Mucosa of stomach (tissue), 1 donor: ENCODE data around the gene KCNQ1OT1.

Experiments
- H3K27me3 ChIP-seq: one replicate; pipeline ENCODE4 v1.7.0; 2013; ENCODE audit warnings: mild to moderate bottlenecking, low read length; ENCODE audit not compliant: control insufficient read depth, insufficient read depth
- H3K36me3 ChIP-seq: one replicate; pipeline ENCODE4 v1.7.0; 2013; ENCODE audit warnings: low read length; ENCODE audit not compliant: control insufficient read depth, insufficient read depth
- H3K4me1 ChIP-seq: one replicate; pipeline ENCODE4 v1.7.0; 2013; ENCODE audit warnings: mild to moderate bottlenecking, low read length; ENCODE audit not compliant: control insufficient read depth, insufficient read depth
- H3K4me3 ChIP-seq: one replicate; pipeline ENCODE4 v1.7.0; 2013; ENCODE audit warnings: low read length
- H3K9ac ChIP-seq: one replicate; pipeline ENCODE4 v1.7.0; 2013; ENCODE audit warnings: mild to moderate bottlenecking, low read length, moderate library complexity
- H3K9me3 ChIP-seq: one replicate; pipeline ENCODE4 v1.7.0; 2013; ENCODE audit warnings: mild to moderate bottlenecking, low read length, moderate library complexity; ENCODE audit not compliant: control insufficient read depth
- donor health status: Pancreatic carcinoma.

KCNQ1OT1 gene

GRCh38 chr11:2685566-2686359 is 14.0 kb downstream of the KCNQ1OT1 start:
- Histone ChIP-seq H3K36me3 (no peaks in the 10 kb centered on the region), H3K9ac (no peak overlapping the region), H3K9me3 (no peaks in the 10 kb centered on the region), H3K4me1 (peaks cover 26% of the 10 kb centered on the region), H3K4me3 (no peak overlapping the region), H3K27me3 (no peaks in the 10 kb centered on the region)

- Histone ChIP-seq H3K9me3 (no peaks in the 10 kb centered on the region), H3K4me3 (no peak overlapping the region), H3K27me3 (no peaks in the 10 kb centered on the region), H3K4me1 (peaks cover 19% of the 10 kb centered on the region), H3K36me3 (no peaks in the 10 kb centered on the region), H3K9ac (no peak overlapping the region)
Observed at GRCh38 chr11:2685051-2685450, 14.7 kb downstream of the KCNQ1OT1 start.

GRCh38 chr11:2684581-2684980 is 15.2 kb downstream of the KCNQ1OT1 start:
- H3K9ac ChIP-seq = no peak overlapping the region
- H3K4me3 ChIP-seq = no peak overlapping the region
- H3K27me3 ChIP-seq = no peaks in the 10 kb centered on the region
- H3K36me3 ChIP-seq = no peaks in the 10 kb centered on the region
- no peaks in the 10 kb centered on the region for H3K9me3 ChIP-seq
- peaks cover 17% of the 10 kb centered on the region for H3K4me1 ChIP-seq

- H3K4me1 ChIP-seq = peaks cover 17% of the 10 kb centered on the region
- no peaks in the 10 kb centered on the region for H3K9me3 ChIP-seq
- H3K4me3 ChIP-seq = no peak overlapping the region
- H3K36me3 ChIP-seq = no peaks in the 10 kb centered on the region
- no peaks in the 10 kb centered on the region for H3K27me3 ChIP-seq
- H3K9ac ChIP-seq = no peak overlapping the region
Observed at GRCh38 chr11:2683806-2684205, 16.0 kb downstream of the KCNQ1OT1 start.

GRCh38 chr11:2681408-2682145 is 18.2 kb downstream of the KCNQ1OT1 start:
- H3K27me3 ChIP-seq = no peaks in the 10 kb centered on the region
- no peak overlapping the region for H3K9ac ChIP-seq
- no peaks in the 10 kb centered on the region for H3K9me3 ChIP-seq
- H3K4me1 ChIP-seq = peaks cover 8% of the 10 kb centered on the region
- no peaks in the 10 kb centered on the region for H3K36me3 ChIP-seq
- no peak overlapping the region for H3K4me3 ChIP-seq

- no peaks in the 10 kb centered on the region for H3K27me3 ChIP-seq
- no peaks in the 10 kb centered on the region for H3K36me3 ChIP-seq
- no peak overlapping the region for H3K4me3 ChIP-seq
- H3K9ac ChIP-seq = no peak overlapping the region
- no peaks in the 10 kb centered on the region for H3K9me3 ChIP-seq
- H3K4me1 ChIP-seq = peaks cover 11% of the 10 kb centered on the region
Observed at GRCh38 chr11:2679011-2679676, 20.6 kb downstream of the KCNQ1OT1 start.

GRCh38 chr11:2678396-2678795 is 21.4 kb downstream of the KCNQ1OT1 start:
- Histone ChIP-seq H3K27me3 (no peaks in the 10 kb centered on the region), H3K4me3 (no peak overlapping the region), H3K9me3 (no peaks in the 10 kb centered on the region), H3K36me3 (no peaks in the 10 kb centered on the region), H3K9ac (no peak overlapping the region), H3K4me1 (peaks cover 5% of the 10 kb centered on the region)

GRCh38 chr11:2677127-2677526 is 22.7 kb downstream of the KCNQ1OT1 start:
- Histone ChIP-seq H3K4me1 (peaks cover 5% of the 10 kb centered on the region), H3K27me3 (no peaks in the 10 kb centered on the region), H3K4me3 (no peak overlapping the region), H3K36me3 (no peaks in the 10 kb centered on the region), H3K9ac (no peak overlapping the region), H3K9me3 (no peaks in the 10 kb centered on the region)

- Histone ChIP-seq H3K9ac (no peak overlapping the region), H3K36me3 (no peaks in the 10 kb centered on the region), H3K9me3 (no peaks in the 10 kb centered on the region), H3K4me1 (peaks cover 5% of the 10 kb centered on the region), H3K27me3 (no peaks in the 10 kb centered on the region), H3K4me3 (no peak overlapping the region)
Observed at GRCh38 chr11:2675540-2675939, 24.3 kb downstream of the KCNQ1OT1 start.

- Histone ChIP-seq H3K4me3 (no peak overlapping the region), H3K36me3 (no peaks in the 10 kb centered on the region), H3K9ac (no peak overlapping the region), H3K4me1 (peaks cover 5% of the 10 kb centered on the region), H3K9me3 (no peaks in the 10 kb centered on the region), H3K27me3 (no peaks in the 10 kb centered on the region)
Observed at GRCh38 chr11:2674658-2675131, 25.1 kb downstream of the KCNQ1OT1 start.

- H3K4me3 ChIP-seq = no peak overlapping the region
- no peaks in the 10 kb centered on the region for H3K36me3 ChIP-seq
- no peak overlapping the region for H3K9ac ChIP-seq
- no peaks in the 10 kb centered on the region for H3K9me3 ChIP-seq
- H3K27me3 ChIP-seq = no peaks in the 10 kb centered on the region
- H3K4me1 ChIP-seq = peaks cover 5% of the 10 kb centered on the region
Observed at GRCh38 chr11:2673871-2674471, 25.8 kb downstream of the KCNQ1OT1 start.

GRCh38 chr11:2673250-2673610 is 26.6 kb downstream of the KCNQ1OT1 start:
- Histone ChIP-seq H3K4me3 (no peak overlapping the region), H3K4me1 (peaks cover 5% of the 10 kb centered on the region), H3K27me3 (no peaks in the 10 kb centered on the region), H3K36me3 (no peaks in the 10 kb centered on the region), H3K9me3 (no peaks in the 10 kb centered on the region), H3K9ac (no peak overlapping the region)
